ENCODE measurements around the gene ZKSCAN3.

- TF ChIP-seq POLR2A (IDR thresholded peaks at IDR 0.05) (no peak), CTCF (IDR thresholded peaks at IDR 0.05) (no peak)
These were observed 27.1 kb upstream of the ZKSCAN3 start for GRCh38 chr6:28322661-28323060.

Measured in lower leg skin (tissue), 3 donors.